ENCODE data around the gene CYFIP2. TPM values are rescaled to one million over a fixed set of nuclear protein-coding genes. Genes with fewer than 3 reads are reported as not detected.

Gene CYFIP2
- total and polyA plus RNA-seq, 2 donors (not counting 1 experiment from before 2014, with no cell fraction given), result 5.0 to 27.6 TPM

DNA sequence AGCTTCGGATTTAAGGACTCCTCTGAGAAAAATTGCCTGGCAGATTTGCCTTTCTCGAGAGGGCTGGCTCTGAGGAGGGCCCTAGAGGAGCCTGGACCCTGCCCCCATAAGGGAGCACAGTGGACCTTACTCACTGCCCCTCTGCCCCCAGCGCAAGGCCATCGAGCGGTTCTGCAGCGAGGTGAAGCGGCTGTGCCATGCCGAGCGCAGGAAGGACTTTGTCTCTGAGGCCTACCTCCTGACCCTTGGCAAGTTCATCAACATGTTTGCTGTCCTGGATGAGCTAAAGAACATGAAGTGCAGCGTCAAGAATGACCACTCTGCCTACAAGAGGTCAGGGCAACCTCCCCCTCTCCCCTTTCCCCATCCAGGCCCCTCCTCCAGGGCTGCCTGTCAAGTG is 34.6 kb downstream of the CYFIP2 start:
- H4K20me1 ChIP-seq (ENCODE audit: control insufficient read depth, extremely low read depth, insufficient read depth, low read length), result no peaks in the 10 kb centered on the region

DNA sequence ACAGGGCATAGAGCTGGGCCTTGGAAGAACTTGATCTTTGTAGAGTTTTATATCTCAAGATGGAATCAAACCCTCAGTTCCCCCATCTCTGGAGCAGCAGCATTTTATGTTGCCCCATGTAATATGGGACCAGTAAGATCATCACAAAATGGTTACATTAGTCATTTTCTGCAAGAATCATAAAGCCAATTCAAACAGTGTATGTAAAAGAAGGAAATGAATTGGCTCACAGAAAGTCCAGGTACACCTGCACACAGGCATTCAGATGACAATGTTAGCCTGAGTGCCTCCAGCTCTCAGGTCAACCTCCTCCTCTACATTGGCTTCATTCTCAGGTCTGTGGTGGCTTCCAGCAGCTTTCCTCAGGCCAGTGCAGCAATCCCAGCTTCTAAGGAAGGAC is 35.1 kb downstream of the CYFIP2 start:
- DNase-seq (ENCODE audit: low read depth in 2 of 2), result no peak
- Histone ChIP-seq H3K4me2 (ENCODE audit: extremely low read depth, insufficient read depth, low read length) (no peak overlapping the region), H3K9me3 (ENCODE audit: control insufficient read depth, insufficient read depth, low read depth, low read length) (no peaks in the 10 kb centered on the region), H3K27ac (ENCODE audit: insufficient read depth, low read length) (no peak overlapping the region), H4K20me1 (ENCODE audit: control insufficient read depth, extremely low read depth, insufficient read depth, low read length) (no peaks in the 10 kb centered on the region), H3K4me1 (ENCODE audit: control insufficient read depth, extremely low read depth, insufficient read depth, low read length) (no peaks in the 10 kb centered on the region), H3K36me3 (ENCODE audit: control insufficient read depth, insufficient read depth, low read length) (no peaks in the 10 kb centered on the region), H3K79me2 (ENCODE audit: control insufficient read depth, insufficient read depth, low read length) (no peaks in the 10 kb centered on the region), H3K27me3 (ENCODE audit: control insufficient read depth, insufficient read depth, low read length) (no peaks in the 10 kb centered on the region), H3K4me3 (replicated peaks in 1 of 4; ENCODE audit: control extremely low read depth in 1 of 4, insufficient read depth in 1 of 4, low read depth in 3 of 4, low read length in 4 of 4) (no peak overlapping the region), H2AFZ (ENCODE audit: low read length) (no peak overlapping the region), H3K9ac (ENCODE audit: insufficient read depth, low read length) (no peak overlapping the region)
- TF ChIP-seq, protein P1, sequence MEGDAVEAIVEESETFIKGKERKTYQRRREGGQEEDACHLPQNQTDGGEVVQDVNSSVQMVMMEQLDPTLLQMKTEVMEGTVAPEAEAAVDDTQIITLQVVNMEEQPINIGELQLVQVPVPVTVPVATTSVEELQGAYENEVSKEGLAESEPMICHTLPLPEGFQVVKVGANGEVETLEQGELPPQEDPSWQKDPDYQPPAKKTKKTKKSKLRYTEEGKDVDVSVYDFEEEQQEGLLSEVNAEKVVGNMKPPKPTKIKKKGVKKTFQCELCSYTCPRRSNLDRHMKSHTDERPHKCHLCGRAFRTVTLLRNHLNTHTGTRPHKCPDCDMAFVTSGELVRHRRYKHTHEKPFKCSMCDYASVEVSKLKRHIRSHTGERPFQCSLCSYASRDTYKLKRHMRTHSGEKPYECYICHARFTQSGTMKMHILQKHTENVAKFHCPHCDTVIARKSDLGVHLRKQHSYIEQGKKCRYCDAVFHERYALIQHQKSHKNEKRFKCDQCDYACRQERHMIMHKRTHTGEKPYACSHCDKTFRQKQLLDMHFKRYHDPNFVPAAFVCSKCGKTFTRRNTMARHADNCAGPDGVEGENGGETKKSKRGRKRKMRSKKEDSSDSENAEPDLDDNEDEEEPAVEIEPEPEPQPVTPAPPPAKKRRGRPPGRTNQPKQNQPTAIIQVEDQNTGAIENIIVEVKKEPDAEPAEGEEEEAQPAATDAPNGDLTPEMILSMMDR (conservative IDR thresholded peaks at IDR 0.05 in 1 of 2, IDR thresholded peaks at IDR 0.05 in 1 of 2; ENCODE audit: low read depth in 1 of 2, low read length in 2 of 2), result no peak
- no peak for TF ChIP-seq EZH2 (IDR thresholded peaks at IDR 0.05; ENCODE audit: low read length, missing control alignments)

More for the DNA sequence above, 34.6 kb downstream of the CYFIP2 start:
- Histone ChIP-seq H3K27ac (ENCODE audit: insufficient read depth, low read length) (no peak overlapping the region), H3K4me2 (ENCODE audit: extremely low read depth, insufficient read depth, low read length) (no peak overlapping the region), H2AFZ (ENCODE audit: low read length) (no peak overlapping the region), H3K9me3 (ENCODE audit: control insufficient read depth, insufficient read depth, low read depth, low read length) (no peaks in the 10 kb centered on the region), H3K79me2 (ENCODE audit: control insufficient read depth, insufficient read depth, low read length) (no peaks in the 10 kb centered on the region), H3K36me3 (ENCODE audit: control insufficient read depth, insufficient read depth, low read length) (no peaks in the 10 kb centered on the region), H3K27me3 (ENCODE audit: control insufficient read depth, insufficient read depth, low read length) (no peaks in the 10 kb centered on the region), H3K4me3 (replicated peaks in 1 of 4; ENCODE audit: control extremely low read depth in 1 of 4, insufficient read depth in 1 of 4, low read depth in 3 of 4, low read length in 4 of 4) (no peak overlapping the region), H3K4me1 (ENCODE audit: control insufficient read depth, extremely low read depth, insufficient read depth, low read length) (no peaks in the 10 kb centered on the region), H3K9ac (ENCODE audit: insufficient read depth, low read length) (no peak overlapping the region)
- TF ChIP-seq, protein P1 (conservative IDR thresholded peaks at IDR 0.05 in 1 of 2, IDR thresholded peaks at IDR 0.05 in 1 of 2; ENCODE audit: low read depth in 1 of 2, low read length in 2 of 2), result no peak
- no peak for TF ChIP-seq EZH2 (IDR thresholded peaks at IDR 0.05; ENCODE audit: low read length, missing control alignments)
- no peak for DNase-seq (ENCODE audit: low read depth in 2 of 2)

DNA sequence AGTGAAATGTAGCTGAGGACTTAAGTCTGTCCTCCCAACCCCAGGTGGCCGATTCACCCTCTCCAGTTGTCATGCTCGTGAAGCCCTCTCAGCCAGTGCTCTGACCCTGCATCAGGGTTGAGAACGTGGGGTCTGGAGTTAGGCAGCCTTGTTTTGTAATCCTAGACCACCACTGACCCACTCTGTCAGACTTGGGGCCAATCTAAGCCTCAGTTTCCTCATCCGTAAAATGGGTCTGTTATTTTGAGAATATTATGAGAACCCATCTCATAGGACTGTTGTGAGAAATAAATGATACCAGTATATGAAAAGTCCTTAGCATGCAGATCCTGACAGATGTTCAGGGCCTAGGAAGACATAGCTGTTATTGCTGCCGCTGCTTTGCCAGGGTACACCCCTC is 37.1 kb downstream of the CYFIP2 start:
- no peaks in the 10 kb centered on the region for H4K20me1 ChIP-seq (ENCODE audit: control insufficient read depth, extremely low read depth, insufficient read depth, low read length)
- TF ChIP-seq, protein P1 (conservative IDR thresholded peaks at IDR 0.05 in 1 of 2, IDR thresholded peaks at IDR 0.05 in 1 of 2; ENCODE audit: low read depth in 1 of 2, low read length in 2 of 2), result no peak
- no peak for TF ChIP-seq EZH2 (IDR thresholded peaks at IDR 0.05; ENCODE audit: low read length, missing control alignments)
- no peaks in the 10 kb centered on the region for H3K27me3 ChIP-seq (ENCODE audit: control insufficient read depth, insufficient read depth, low read length)
- H3K4me1 ChIP-seq (ENCODE audit: control insufficient read depth, extremely low read depth, insufficient read depth, low read length), result no peaks in the 10 kb centered on the region
- no peaks in the 10 kb centered on the region for H3K79me2 ChIP-seq (ENCODE audit: control insufficient read depth, insufficient read depth, low read length)
- no peaks in the 10 kb centered on the region for H3K9me3 ChIP-seq (ENCODE audit: control insufficient read depth, insufficient read depth, low read depth, low read length)
- H3K27ac ChIP-seq (ENCODE audit: insufficient read depth, low read length), result no peak overlapping the region
- H2AFZ ChIP-seq (ENCODE audit: low read length), result no peak overlapping the region
- H3K9ac ChIP-seq (ENCODE audit: insufficient read depth, low read length), result no peak overlapping the region
- no peak overlapping the region for H3K4me3 ChIP-seq (replicated peaks in 1 of 4; ENCODE audit: control extremely low read depth in 1 of 4, insufficient read depth in 1 of 4, low read depth in 3 of 4, low read length in 4 of 4)
- no peaks in the 10 kb centered on the region for H3K36me3 ChIP-seq (ENCODE audit: control insufficient read depth, insufficient read depth, low read length)
- DNase-seq (ENCODE audit: low read depth in 2 of 2), result no peak
- no peak overlapping the region for H3K4me2 ChIP-seq (ENCODE audit: extremely low read depth, insufficient read depth, low read length)

All from fibroblast of lung (primary cell).